ENCODE data around the gene KDF1. TPM values are rescaled to one million over a fixed set of nuclear protein-coding genes. Genes with fewer than 3 reads are reported as not detected.
"Not testable (repeated sequence)": the region's sequence is repeated elsewhere in the genome, so short reads cannot be mapped to it uniquely, and the experiment has no call there.

Gene KDF1
- total RNA-seq, 2 experiments from 2014 or later, result not detected

- CTCF ChIA-PET (ENCODE audit: unreplicated experiment), result no interaction called here
- no TSS peak for BruUV-seq (replicated peaks)
- Histone ChIP-seq H2AFZ (ENCODE audit: low read length) (peak within 1 kb of the TSS; percentile 83), H3K9me2 (ENCODE audit: insufficient read depth, low read length) (no peaks in the 10 kb centered on the region), H3K79me2 (ENCODE audit: insufficient read depth, low read depth, low read length) (no peaks in the 10 kb centered on the region), H3K4me2 (ENCODE audit: low read length) (peak within 1 kb of the TSS; percentile 96), H3K4me3 (ENCODE audit: low read depth, low read length, poor library complexity, severe bottlenecking) (peak within 1 kb of the TSS; percentile 77), H3K36me3 (ENCODE audit: insufficient read depth, low read length) (no peaks in the 10 kb centered on the region), H4K20me1 (ENCODE audit: insufficient read depth, low read length) (no peaks in the 10 kb centered on the region), H3K4me1 (ENCODE audit: insufficient read depth, low read length, poor library complexity, severe bottlenecking) (no peaks in the 10 kb centered on the region), H3K9me3 (ENCODE audit: low read length) (no peaks in the 10 kb centered on the region), H3K27ac (ENCODE audit: low read depth, low read length, poor library complexity, severe bottlenecking) (no peak within 1 kb of the TSS)
- peak; percentile 70 for DNase-seq (ENCODE audit: low spot score)
- intact Hi-C loops (cut with micrococcal nuclease; ENCODE audit: unreplicated experiment), result no loop called here
- no peak for TF ChIP-seq EZH2phosphoT487 (IDR thresholded peaks at IDR 0.05; ENCODE audit: borderline replicate concordance, low read depth, low read length)
- TF ChIP-seq CTCF (conservative IDR thresholded peaks at IDR 0.05; ENCODE audit: low read length), result no peak
- POLR2A ChIA-PET, result no interaction called here
Measured at GRCh38 chr1:26993237-26994019, 33.2 kb upstream of the KDF1 start, which contains the start of gene TRNP1. TRNP1 (plus strand) TSS chr1:26993692; CDS start chr1:26993787, 95 bp downstream.

- Histone ChIP-seq H4K20me1 (ENCODE audit: insufficient read depth, low read length) (no peaks in the 10 kb centered on the region), H3K27ac (ENCODE audit: low read depth, low read length, poor library complexity, severe bottlenecking) (no peak overlapping the region), H3K9me2 (ENCODE audit: insufficient read depth, low read length) (no peaks in the 10 kb centered on the region), H3K4me2 (ENCODE audit: low read length) (no peak overlapping the region), H3K79me2 (ENCODE audit: insufficient read depth, low read depth, low read length) (no peaks in the 10 kb centered on the region), H3K9me3 (ENCODE audit: low read length) (no peaks in the 10 kb centered on the region), H3K36me3 (ENCODE audit: insufficient read depth, low read length) (no peaks in the 10 kb centered on the region), H3K4me3 (ENCODE audit: low read depth, low read length, poor library complexity, severe bottlenecking) (no peak overlapping the region), H2AFZ (ENCODE audit: low read length) (no peak overlapping the region), H3K4me1 (ENCODE audit: insufficient read depth, low read length, poor library complexity, severe bottlenecking) (peaks cover 5% of the 10 kb centered on the region)
- BruUV-seq (replicated peaks), result no TSS peak
- CTCF ChIA-PET (ENCODE audit: unreplicated experiment), result no interaction called here
- TF ChIP-seq EZH2phosphoT487 (IDR thresholded peaks at IDR 0.05; ENCODE audit: borderline replicate concordance, low read depth, low read length) (no peak), CTCF (conservative IDR thresholded peaks at IDR 0.05; ENCODE audit: low read length) (no peak)
- peak; percentile 43 for DNase-seq (ENCODE audit: low spot score)
- intact Hi-C loops (cut with micrococcal nuclease; ENCODE audit: unreplicated experiment), result no loop called here
- POLR2A ChIA-PET, result no interaction called here
Measured at GRCh38 chr1:26991310-26992116, 31.2 kb upstream of the KDF1 start.

- H3K4me3 ChIP-seq (ENCODE audit: low read depth, low read length, poor library complexity, severe bottlenecking); CTCF ChIA-PET (ENCODE audit: unreplicated experiment); H3K9me3 ChIP-seq (ENCODE audit: low read length); H4K20me1 ChIP-seq (ENCODE audit: insufficient read depth, low read length); H3K9me2 ChIP-seq (ENCODE audit: insufficient read depth, low read length); H3K4me1 ChIP-seq (ENCODE audit: insufficient read depth, low read length, poor library complexity, severe bottlenecking); H3K36me3 ChIP-seq (ENCODE audit: insufficient read depth, low read length); BruUV-seq (replicated peaks); H3K79me2 ChIP-seq (ENCODE audit: insufficient read depth, low read depth, low read length); H2AFZ ChIP-seq (ENCODE audit: low read length); H3K4me2 ChIP-seq (ENCODE audit: low read length); H3K27ac ChIP-seq (ENCODE audit: low read depth, low read length, poor library complexity, severe bottlenecking); DNase-seq (ENCODE audit: low spot score); intact Hi-C loops (cut with micrococcal nuclease; ENCODE audit: unreplicated experiment); POLR2A ChIA-PET: not testable (repeated sequence)
Measured at GRCh38 chr1:26989403-26990109, 29.3 kb upstream of the KDF1 start.
